ENCODE measurements around the gene FOXC1.

GRCh38 chr6:1589208-1589607 is 20.5 kb upstream of the FOXC1 start:
- TF ChIP-seq CTCF (IDR thresholded peaks at IDR 0.05; ENCODE audit: low read depth, low read length) = no peak
- TF ChIP-seq MAX (IDR thresholded peaks at IDR 0.05; ENCODE audit: low read depth, low read length) = no peak
- no peak for TF ChIP-seq POLR2A (IDR thresholded peaks at IDR 0.05; ENCODE audit: extremely low read depth, insufficient read length)
- no peak for TF ChIP-seq MYC (IDR thresholded peaks at IDR 0.05; ENCODE audit: low read depth, low read length)

Measured in NB4 (cell line).